Right lung (tissue), 5 donors: ENCODE results near the gene PGBD2. TPM values are rescaled to one million over a fixed set of nuclear protein-coding genes. Genes with fewer than 3 reads are reported as not detected.
A peak's percentile ranks its signal among the peaks of the same experiment; 100 is the strongest.
"Not testable (repeated sequence)": the region's sequence is repeated elsewhere in the genome, so short reads cannot be mapped to it uniquely, and the experiment has no call there.

Source experiments
- DNase-seq, 2 donors: peaks; one replicate each; pipeline ENCODE4 v3.0.0-alpha.2; 2013
- polyA plus RNA-seq, 5 donors: library from polyadenylated mRNA; unstranded; fragments of 120-200 nt; gene quantifications; one replicate each; pipeline versions ENCODE4 v1.2.1 to v1.2.3, GENCODE V29; 2013; ENCODE audit warnings: inconsistent platforms in 1 of 5, low replicate concordance in 1 of 5; ENCODE audit not compliant: insufficient read length in 5 of 5, insufficient read depth in 1 of 5

The PGBD2 gene
- polyA plus RNA-seq, 5 donors: 10.5 to 12.9 (median 12.0) TPM

DNA sequence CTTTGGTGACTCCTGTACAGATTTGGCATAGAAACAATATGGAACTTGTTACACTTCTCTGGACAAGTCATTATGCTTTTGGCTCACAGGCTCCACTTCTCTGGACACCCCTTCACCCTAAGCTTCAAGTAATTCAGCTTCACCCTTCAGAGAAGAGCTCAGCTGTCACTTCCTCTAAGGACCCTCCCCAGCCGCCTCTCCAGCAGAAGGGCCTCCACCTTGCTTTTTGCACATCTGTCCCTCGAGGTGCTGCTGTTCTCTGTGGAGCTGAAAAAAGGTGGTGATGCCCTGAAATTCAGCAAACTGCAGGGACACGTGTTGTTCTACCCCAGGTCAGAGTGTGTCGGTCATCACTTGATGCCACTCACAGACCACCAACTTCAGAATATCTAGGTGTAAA, 19.8 kb downstream of the PGBD2 start:
- not testable (repeated sequence) for DNase-seq

DNA sequence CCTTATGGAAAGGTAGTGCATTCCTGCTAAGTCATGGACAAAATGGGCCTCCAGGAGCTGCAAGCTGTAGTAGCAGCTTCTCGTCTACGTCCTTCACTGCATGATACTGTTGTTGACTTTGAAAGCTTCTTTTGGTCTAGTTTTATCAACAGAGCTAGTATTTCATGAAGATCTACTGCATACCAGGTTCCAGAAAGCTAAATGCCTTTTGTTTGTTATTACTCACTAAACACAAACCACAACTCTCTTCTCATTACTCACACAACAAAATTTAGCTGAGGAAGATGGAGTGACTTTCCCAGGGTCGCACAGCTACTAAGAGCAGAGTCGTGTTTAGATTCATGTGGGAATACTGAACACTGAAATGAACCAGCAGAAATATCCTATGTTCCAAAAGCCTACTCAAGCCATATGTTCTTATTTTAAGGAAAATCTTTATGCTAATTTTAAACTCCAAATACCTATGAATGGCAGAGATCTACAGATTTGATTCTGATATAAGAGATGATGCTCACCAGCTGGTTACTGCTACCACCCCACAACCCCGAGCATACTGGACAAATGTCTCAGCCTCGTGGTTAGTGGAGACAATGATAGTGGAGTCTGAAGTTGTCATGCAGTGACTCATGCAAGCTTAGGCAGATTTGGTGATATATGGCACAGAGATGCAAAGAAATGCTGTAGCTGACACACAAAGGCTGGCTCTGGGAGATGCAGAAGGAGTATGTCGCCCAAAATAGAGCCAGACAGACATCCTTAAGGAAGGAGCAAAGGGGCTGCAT, 20.6 kb downstream of the PGBD2 start:
- no peak for DNase-seq

DNA sequence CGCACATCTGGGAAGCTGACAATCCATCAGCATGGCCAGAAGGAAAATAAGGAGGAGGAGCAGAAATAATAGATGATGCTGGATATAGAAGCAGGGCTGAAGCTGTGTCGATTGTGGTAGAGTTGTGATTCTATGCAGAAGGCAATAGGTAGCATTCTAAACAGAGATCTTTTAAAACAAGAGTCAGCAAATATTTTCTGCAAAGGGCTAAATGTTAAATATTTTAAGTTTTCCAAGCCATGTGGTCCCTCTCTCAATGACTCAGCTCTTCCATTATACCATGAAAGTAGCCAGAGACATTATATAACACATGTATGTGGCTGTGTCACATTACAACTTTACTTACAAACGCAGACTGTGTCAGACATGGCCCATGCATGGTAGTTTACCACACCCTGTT, 21.2 kb downstream of the PGBD2 start:
- not testable (repeated sequence) for DNase-seq

DNA sequence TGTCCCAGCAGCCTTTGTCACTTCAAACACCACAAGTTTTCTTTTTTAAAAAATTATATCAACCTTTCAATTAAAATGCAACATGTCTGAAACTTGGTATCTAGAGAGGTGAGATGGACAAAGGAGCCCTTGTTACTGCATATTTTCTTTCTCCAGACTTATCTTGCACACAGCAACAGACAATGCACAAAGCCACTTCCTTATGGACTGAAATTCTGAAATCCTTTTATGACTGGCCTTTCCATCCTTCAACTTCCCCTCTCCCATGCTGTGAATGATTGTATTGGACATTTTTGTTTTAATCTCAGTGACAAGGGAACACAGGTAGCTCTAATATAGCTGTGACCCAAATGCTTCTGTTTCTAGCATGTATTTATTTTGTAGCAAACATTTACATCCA, 22.1 kb downstream of the PGBD2 start:
- not testable (repeated sequence) for DNase-seq

DNA sequence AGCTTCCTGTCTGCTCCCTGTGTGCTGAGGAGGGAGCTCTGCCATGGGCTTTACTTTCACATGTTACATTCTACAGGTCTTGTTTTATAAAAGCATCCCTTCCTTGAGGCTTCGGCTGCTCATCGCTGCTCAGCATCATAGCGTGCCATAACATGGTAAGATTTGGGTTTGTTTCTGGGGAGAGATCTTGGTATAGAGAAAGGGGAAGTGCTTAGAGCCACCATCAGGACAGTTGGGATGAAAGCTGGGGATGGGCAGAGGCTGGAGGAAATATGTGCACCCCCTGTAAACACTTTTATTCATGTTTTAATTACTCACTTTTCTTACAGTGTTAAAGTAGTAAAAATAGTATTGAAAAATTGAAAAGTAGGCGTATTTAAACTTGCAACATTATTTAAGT, 24.0 kb downstream of the PGBD2 start:
- not testable (repeated sequence) for DNase-seq

DNA sequence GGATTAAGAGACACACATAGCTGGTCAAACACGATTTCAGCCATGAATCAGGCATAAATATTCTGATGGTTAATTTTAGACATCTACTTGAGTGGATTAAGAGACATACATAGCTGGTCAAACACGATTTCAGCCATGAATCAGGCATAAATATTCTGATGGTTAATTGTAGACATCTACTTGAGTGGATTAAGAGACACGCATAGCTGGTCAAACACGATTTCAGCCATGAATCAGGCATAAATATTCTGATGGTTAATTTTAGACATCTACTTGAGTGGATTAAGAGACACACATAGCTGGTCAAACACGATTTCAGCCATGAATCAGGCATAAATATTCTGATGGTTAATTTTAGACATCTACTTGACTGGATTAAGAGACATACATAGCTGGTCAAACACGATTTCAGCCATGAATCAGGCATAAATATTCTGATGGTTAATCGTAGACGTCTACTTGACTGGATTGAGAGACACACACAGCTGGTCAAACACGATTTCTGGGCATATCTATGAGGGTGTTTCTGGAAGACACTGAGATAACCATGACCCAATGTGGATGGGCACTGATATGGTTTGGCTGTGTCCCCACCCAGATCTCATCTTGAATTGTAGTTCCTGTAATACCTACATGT, 32.3 kb downstream of the PGBD2 start:
- DNase-seq: not testable (repeated sequence)

DNA sequence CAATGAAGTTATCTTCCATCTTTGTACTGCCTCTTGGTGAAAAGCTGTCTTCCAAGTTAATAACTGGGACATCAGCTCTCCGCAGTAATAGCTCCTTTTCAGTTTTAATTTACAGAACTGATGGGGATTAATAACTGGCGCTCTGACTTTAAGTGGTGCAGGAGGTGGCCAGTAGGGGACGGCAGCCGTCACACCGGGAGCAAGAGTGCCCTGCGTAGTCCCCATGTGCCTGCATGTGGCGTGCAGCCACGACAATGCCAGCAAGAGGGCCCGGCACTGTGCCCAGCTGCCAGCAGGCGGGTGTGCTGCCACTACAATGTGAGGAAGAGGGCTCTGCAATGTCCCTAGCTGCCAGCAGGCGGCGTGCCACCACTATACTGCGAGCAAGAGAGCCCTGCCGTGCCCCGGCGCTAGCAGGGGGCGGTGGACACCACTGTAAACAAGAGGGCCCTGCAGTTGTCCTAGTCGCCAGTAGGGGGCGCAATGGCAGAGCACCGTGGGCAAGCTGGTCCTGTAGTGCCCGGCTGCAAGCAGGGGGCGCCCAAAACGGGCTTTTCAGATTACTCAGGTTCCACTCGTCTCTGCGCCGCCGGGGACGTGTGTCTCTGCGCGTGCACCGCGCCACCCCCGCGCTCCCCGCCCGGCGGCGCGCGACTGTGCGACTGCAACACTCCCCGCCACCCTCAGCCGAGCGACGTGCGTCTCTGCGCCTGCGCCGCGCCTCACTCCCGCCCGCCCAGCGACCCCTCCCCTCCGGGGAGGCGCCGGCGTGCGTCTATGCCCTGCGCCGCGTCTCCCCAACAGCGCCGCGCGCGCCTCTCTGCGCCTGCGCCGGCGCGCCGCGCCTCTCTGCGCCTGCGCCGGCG, 38.3 kb downstream of the PGBD2 start:
- DNase-seq: not testable (repeated sequence)

DNA sequence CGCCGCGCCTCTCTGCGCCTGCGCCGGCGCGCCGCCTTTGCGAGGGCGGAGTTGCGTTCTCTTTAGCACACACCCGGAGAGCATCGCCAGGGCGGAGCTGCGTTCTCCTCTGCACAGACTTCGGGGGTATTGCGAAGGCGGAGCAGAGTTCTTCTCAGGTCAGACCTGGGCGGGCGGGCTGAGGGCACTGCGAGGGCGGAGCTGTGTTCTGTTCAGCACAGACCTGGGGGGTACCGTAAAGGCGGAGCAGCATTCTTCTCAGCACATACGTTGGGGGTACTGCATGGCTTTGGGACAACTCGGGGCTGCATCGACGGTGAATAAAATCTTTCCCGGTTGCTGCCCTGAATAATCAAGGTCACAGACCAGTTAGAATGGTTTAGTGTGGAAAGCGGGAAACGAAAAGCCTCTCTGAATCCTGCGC, 39.0 kb downstream of the PGBD2 start:
- not testable (repeated sequence) for DNase-seq

DNA sequence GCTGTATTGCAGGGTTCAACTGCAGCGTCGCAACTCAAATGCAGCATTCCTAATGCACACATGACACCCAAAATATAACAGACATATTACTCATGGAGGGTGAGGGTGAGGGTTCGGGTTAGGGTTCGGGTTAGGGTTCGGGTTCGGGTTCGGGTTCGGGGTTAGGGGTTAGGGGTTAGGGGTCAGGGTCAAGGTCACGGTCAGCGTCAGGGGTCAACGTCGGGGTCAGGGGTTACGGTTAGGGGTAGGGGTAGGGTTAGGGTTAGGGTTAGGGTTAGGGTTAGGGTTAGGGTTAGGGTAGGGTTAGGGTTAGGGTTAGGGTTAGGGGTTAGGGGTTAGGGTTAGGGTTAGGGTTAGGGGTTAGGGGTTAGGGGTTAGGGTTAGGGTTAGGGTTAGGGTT, 39.4 kb downstream of the PGBD2 start:
- DNase-seq: peak in 1 of 2 donors; percentile 8

DNA sequence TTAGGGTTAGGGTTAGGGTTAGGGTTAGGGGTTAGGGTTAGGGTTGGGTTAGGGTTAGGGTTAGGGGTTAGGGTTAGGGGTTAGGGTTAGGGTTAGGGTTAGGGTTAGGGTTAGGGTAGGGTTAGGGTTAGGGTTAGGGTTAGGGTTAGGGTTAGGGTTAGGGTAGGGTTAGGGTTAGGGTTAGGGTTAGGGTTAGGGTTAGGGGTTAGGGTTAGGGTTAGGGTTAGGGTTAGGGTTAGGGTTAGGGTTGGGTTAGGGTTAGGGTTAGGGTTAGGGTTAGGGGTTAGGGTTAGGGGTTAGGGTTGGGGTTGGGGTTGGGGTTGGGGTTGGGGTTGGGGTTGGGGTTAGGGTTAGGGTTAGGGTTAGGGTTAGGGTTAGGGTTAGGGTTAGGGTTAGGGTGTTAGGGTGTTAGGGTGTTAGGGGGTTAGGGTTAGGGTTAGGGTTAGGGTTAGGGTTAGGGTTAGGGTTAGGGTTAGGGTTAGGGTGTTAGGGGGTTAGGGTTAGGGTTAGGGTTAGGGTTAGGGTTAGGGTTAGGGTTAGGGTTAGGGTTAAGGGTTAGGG, 39.9 kb downstream of the PGBD2 start:
- not testable (repeated sequence) for DNase-seq

Other genes with a start within 250 kb of the PGBD2 start
- gene OR14I1, start 203.5 kb upstream of the PGBD2 start, polyA plus RNA-seq: not detected
- not detected for gene LYPD8, start 150.5 kb upstream of the PGBD2 start, polyA plus RNA-seq
- 10 to 100 TPM; 20.4 to 27.5 (median 23.8) TPM for gene SH3BP5L, start 80.3 kb upstream of the PGBD2 start, polyA plus RNA-seq
- 10 to 100 TPM; 15.8 to 24.6 (median 17.6) TPM for gene ZNF672, start 68.0 kb upstream of the PGBD2 start, polyA plus RNA-seq
- gene ZNF692, start 47.1 kb upstream of the PGBD2 start, polyA plus RNA-seq: 10 to 100 TPM; 47.5 to 69.4 (median 56.3) TPM